ENCODE data around the gene SLC44A5. TPM values are rescaled to one million over a fixed set of nuclear protein-coding genes. Genes with fewer than 3 reads are reported as not detected.

SLC44A5 gene
- total and polyA plus RNA-seq, 2 experiments from 2014 or later, result 3.3 to 11.7 TPM

DNA sequence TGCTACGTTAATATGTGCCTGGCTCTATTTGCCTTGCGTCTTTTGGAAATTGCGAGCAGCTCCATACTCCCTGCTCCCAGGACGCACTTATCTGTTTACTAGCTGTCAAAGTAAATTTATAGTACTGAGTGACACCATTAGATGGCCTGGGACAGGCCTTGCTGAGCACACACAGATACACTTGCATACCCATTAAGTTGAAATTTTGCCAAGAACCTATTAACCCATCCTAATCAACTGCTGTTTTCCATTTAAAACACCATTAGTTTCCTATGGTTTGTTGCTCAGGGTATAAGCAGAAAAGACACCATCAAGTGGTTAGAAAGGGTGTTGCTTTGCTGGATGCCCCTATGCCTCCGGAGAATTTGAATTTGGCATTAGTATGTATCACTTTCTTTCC is 187.3 kb downstream of the SLC44A5 start:
- Histone ChIP-seq H3K27ac (ENCODE audit: low read depth) (no peak overlapping the region), H3K36me3 (ENCODE audit: insufficient read depth) (no peaks in the 10 kb centered on the region), H3F3A (replicated peaks; ENCODE audit: low read depth) (no peaks in the 10 kb centered on the region), H3K9me2 (ENCODE audit: insufficient read depth) (no peaks in the 10 kb centered on the region), H3K27me3 (ENCODE audit: insufficient read depth) (no peaks in the 10 kb centered on the region), H3K4me3 (no peak overlapping the region), H2AFZ (no peak overlapping the region), H3K79me2 (replicated peaks; ENCODE audit: insufficient read depth) (no peaks in the 10 kb centered on the region), H3K4me1 (ENCODE audit: insufficient read depth) (no peaks in the 10 kb centered on the region), H3K4me2 (no peak overlapping the region), H4K20me1 (replicated peaks; ENCODE audit: insufficient read depth) (no peaks in the 10 kb centered on the region)
- no peaks in the 10 kb centered on the region for H3K9me3 Mint-ChIP-seq
- DNase-seq (ENCODE audit: low spot score) (peak; percentile 42), ATAC-seq (peak; percentile 83)
- no peaks in the 10 kb centered on the region for H3K36me3 Mint-ChIP-seq (ENCODE audit: low read depth)
- H3K4me1 Mint-ChIP-seq, result no peaks in the 10 kb centered on the region; the same call in 2 of the 3 replicates
- TF ChIP-seq CTCF (conservative IDR thresholded peaks at IDR 0.05; ENCODE audit: low read depth in 2 of 2) (peak; percentile 45 to 59), STAT1 (IDR thresholded peaks at IDR 0.05; ENCODE audit: unreplicated experiment) (no peak), ETS1 (IDR thresholded peaks at IDR 0.05) (no peak)
- peaks cover 3% of the 10 kb centered on the region for H3K27me3 Mint-ChIP-seq (ENCODE audit: insufficient read depth, low read depth, poor library complexity)
- no peak overlapping the region for H3K4me3 Mint-ChIP-seq
- no peak overlapping the region for H3K27ac Mint-ChIP-seq

DNA sequence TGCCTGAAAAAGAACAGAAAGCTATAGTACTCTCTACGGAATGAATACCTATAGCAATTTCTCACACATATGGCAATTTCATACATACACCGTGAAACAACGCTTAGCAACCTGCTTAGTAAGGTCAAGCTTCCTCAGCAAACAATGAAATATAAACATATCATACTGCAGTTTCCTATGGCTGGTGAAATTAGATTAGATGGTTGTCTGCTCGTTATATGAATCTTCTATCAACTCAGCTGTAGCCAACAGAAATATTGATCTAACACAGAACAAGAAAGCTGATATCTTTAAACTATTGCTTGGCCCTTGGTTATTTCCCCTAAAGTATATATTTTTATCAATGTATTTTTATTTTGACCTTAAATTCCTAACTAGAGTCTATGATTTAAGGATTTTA is 187.8 kb downstream of the SLC44A5 start:
- Histone ChIP-seq H3K27me3 (ENCODE audit: insufficient read depth) (no peaks in the 10 kb centered on the region), H3K4me1 (ENCODE audit: insufficient read depth) (no peaks in the 10 kb centered on the region), H3K4me2 (no peak overlapping the region), H2AFZ (no peak overlapping the region), H3K36me3 (ENCODE audit: insufficient read depth) (no peaks in the 10 kb centered on the region), H3K79me2 (replicated peaks; ENCODE audit: insufficient read depth) (no peaks in the 10 kb centered on the region), H3K4me3 (no peak overlapping the region), H3K9me2 (ENCODE audit: insufficient read depth) (no peaks in the 10 kb centered on the region), H3K27ac (ENCODE audit: low read depth) (no peak overlapping the region), H3F3A (replicated peaks; ENCODE audit: low read depth) (no peaks in the 10 kb centered on the region), H4K20me1 (replicated peaks; ENCODE audit: insufficient read depth) (no peaks in the 10 kb centered on the region)
- H3K27me3 Mint-ChIP-seq (ENCODE audit: insufficient read depth, low read depth, poor library complexity), result peaks cover 3% of the 10 kb centered on the region
- H3K4me3 Mint-ChIP-seq, result no peak overlapping the region
- H3K27ac Mint-ChIP-seq, result no peak overlapping the region
- no peaks in the 10 kb centered on the region for H3K9me3 Mint-ChIP-seq
- ATAC-seq, result no peak
- no peaks in the 10 kb centered on the region for H3K36me3 Mint-ChIP-seq (ENCODE audit: low read depth)
- no peak for DNase-seq (ENCODE audit: low spot score)
- no peaks in the 10 kb centered on the region; the same call in 2 of the 3 replicates for H3K4me1 Mint-ChIP-seq
- TF ChIP-seq NANOG (IDR thresholded peaks at IDR 0.05; ENCODE audit: borderline replicate concordance) (no peak), STAT1 (IDR thresholded peaks at IDR 0.05; ENCODE audit: unreplicated experiment) (no peak), JUNB (IDR thresholded peaks at IDR 0.05; ENCODE audit: unreplicated experiment) (no peak), ZNF331 (CRISPR knock-in tag; IDR thresholded peaks at IDR 0.05; ENCODE audit: low read depth) (no peak), ZNF114 (CRISPR knock-in tag; IDR thresholded peaks at IDR 0.05) (no peak), REST (IDR thresholded peaks at IDR 0.05; ENCODE audit: unreplicated experiment) (no peak)
- TF ChIP-seq, protein P1, sequence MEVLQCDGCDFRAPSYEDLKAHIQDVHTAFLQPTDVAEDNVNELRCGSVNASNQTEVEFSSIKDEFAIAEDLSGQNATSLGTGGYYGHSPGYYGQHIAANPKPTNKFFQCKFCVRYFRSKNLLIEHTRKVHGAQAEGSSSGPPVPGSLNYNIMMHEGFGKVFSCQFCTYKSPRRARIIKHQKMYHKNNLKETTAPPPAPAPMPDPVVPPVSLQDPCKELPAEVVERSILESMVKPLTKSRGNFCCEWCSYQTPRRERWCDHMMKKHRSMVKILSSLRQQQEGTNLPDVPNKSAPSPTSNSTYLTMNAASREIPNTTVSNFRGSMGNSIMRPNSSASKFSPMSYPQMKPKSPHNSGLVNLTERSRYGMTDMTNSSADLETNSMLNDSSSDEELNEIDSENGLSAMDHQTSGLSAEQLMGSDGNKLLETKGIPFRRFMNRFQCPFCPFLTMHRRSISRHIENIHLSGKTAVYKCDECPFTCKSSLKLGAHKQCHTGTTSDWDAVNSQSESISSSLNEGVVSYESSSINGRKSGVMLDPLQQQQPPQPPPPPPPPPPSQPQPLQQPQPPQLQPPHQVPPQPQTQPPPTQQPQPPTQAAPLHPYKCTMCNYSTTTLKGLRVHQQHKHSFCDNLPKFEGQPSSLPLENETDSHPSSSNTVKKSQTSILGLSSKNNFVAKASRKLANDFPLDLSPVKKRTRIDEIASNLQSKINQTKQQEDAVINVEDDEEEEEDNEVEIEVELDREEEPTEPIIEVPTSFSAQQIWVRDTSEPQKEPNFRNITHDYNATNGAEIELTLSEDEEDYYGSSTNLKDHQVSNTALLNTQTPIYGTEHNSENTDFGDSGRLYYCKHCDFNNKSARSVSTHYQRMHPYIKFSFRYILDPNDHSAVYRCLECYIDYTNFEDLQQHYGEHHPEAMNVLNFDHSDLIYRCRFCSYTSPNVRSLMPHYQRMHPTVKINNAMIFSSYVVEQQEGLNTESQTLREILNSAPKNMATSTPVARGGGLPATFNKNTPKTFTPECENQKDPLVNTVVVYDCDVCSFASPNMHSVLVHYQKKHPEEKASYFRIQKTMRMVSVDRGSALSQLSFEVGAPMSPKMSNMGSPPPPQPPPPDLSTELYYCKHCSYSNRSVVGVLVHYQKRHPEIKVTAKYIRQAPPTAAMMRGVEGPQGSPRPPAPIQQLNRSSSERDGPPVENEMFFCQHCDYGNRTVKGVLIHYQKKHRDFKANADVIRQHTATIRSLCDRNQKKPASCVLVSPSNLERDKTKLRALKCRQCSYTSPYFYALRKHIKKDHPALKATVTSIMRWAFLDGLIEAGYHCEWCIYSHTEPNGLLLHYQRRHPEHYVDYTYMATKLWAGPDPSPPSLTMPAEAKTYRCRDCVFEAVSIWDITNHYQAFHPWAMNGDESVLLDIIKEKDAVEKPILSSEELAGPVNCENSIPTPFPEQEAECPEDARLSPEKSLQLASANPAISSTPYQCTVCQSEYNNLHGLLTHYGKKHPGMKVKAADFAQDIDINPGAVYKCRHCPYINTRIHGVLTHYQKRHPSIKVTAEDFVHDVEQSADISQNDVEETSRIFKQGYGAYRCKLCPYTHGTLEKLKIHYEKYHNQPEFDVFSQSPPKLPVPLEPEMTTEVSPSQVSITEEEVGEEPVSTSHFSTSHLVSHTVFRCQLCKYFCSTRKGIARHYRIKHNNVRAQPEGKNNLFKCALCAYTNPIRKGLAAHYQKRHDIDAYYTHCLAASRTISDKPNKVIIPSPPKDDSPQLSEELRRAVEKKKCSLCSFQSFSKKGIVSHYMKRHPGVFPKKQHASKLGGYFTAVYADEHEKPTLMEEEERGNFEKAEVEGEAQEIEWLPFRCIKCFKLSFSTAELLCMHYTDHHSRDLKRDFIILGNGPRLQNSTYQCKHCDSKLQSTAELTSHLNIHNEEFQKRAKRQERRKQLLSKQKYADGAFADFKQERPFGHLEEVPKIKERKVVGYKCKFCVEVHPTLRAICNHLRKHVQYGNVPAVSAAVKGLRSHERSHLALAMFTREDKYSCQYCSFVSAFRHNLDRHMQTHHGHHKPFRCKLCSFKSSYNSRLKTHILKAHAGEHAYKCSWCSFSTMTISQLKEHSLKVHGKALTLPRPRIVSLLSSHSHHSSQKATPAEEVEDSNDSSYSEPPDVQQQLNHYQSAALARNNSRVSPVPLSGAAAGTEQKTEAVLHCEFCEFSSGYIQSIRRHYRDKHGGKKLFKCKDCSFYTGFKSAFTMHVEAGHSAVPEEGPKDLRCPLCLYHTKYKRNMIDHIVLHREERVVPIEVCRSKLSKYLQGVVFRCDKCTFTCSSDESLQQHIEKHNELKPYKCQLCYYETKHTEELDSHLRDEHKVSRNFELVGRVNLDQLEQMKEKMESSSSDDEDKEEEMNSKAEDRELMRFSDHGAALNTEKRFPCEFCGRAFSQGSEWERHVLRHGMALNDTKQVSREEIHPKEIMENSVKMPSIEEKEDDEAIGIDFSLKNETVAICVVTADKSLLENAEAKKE (CRISPR knock-in tag; IDR thresholded peaks at IDR 0.05), result no peak
